Bronchial epithelial cell (primary cell): ENCODE measurements around the gene LRRC4. TPM values are rescaled to one million over a fixed set of nuclear protein-coding genes. Genes with fewer than 3 reads are reported as not detected.

Experiments
- DNase-seq: peaks from one replicate; pipeline ENCODE4 v3.0.0-alpha.2; 2010; ENCODE audit warnings: low read depth
- FAIRE-seq: peaks from 2 replicates; lab custom pipeline; 2011; peaks lifted over from hg19 to GRCh38; lab: Jason Lieb, UNC
- H3K27me3 ChIP-seq: 2 replicates; pipeline ENCODE4 v1.5.1; 2011; ENCODE audit warnings: low read length; ENCODE audit not compliant: control insufficient read depth, insufficient read depth
- H3K36me3 ChIP-seq: 2 replicates; pipeline ENCODE4 v1.5.1; 2011; ENCODE audit warnings: low read length; ENCODE audit not compliant: control insufficient read depth, insufficient read depth
- H3K4me3 ChIP-seq: 2 replicates; pipeline ENCODE4 v1.5.1; 2011; ENCODE audit warnings: mild to moderate bottlenecking, low read depth, low read length, control low read depth
- total RNA-seq: library from RNA; depleted of rRNA; stranded (reverse); fragments of >200 nt; gene quantifications from 2 replicates; pipeline ENCODE4 v1.2.1, GENCODE V29; 2014
- TF ChIP-seq, protein P1 (sequence below): IDR thresholded peaks from 2 replicates; pipeline ENCODE4 v1.5.1; 2011; ENCODE audit warnings: mild to moderate bottlenecking, moderate library complexity, low read length, control low read depth, inconsistent platforms; ENCODE audit not compliant: insufficient read depth, severe bottlenecking

Gene LRRC4
- total RNA-seq, 1 donor from 2014 or later, result under 0.01 TPM

DNA sequence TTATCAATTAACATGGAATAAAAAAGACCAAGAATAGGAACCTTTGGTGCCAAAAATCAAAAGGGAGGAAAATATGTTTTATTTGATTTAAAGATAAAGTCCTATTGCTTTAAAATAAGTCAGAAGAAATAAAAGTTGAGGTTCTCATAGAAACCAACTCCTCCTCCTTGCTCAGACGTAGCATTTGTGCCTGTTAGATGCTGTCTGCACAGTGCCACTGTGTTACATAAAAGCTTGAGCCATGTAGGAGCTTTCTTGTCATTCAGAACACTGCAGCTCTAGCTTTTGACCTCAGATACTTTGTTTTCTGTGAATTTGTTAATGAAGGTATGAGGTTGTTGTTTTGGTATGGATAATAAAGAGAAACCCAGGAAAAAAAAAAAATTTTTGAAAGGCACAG is 50.3 kb downstream of the LRRC4 start:
- no peak for FAIRE-seq
- peaks cover 7% of the 10 kb centered on the region for H3K36me3 ChIP-seq
- no peak for DNase-seq
- TF ChIP-seq, protein P1, sequence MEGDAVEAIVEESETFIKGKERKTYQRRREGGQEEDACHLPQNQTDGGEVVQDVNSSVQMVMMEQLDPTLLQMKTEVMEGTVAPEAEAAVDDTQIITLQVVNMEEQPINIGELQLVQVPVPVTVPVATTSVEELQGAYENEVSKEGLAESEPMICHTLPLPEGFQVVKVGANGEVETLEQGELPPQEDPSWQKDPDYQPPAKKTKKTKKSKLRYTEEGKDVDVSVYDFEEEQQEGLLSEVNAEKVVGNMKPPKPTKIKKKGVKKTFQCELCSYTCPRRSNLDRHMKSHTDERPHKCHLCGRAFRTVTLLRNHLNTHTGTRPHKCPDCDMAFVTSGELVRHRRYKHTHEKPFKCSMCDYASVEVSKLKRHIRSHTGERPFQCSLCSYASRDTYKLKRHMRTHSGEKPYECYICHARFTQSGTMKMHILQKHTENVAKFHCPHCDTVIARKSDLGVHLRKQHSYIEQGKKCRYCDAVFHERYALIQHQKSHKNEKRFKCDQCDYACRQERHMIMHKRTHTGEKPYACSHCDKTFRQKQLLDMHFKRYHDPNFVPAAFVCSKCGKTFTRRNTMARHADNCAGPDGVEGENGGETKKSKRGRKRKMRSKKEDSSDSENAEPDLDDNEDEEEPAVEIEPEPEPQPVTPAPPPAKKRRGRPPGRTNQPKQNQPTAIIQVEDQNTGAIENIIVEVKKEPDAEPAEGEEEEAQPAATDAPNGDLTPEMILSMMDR, result no peak
- no peaks in the 10 kb centered on the region for H3K27me3 ChIP-seq
- H3K4me3 ChIP-seq, result no peak overlapping the region

DNA sequence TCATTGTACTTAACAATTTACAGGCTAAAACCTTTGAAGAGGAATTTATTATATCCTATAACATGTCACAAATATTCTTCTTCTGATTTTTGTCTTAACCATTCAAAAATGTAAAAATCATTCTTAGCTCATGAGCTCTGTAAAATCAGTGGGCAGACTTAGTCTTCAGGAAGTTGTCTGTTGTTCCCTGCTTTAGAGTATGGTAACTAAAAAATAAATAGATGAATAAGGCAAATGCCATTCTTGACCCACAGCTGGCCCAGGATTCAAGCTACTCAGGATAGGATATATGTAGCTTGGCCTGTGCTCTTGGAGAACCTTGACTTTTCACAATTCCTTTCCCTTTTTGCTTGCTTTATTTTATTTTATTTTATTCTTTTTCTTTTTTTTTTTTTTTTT is 51.5 kb downstream of the LRRC4 start:
- TF ChIP-seq, protein P1, result no peak
- FAIRE-seq, result no peak

DNA sequence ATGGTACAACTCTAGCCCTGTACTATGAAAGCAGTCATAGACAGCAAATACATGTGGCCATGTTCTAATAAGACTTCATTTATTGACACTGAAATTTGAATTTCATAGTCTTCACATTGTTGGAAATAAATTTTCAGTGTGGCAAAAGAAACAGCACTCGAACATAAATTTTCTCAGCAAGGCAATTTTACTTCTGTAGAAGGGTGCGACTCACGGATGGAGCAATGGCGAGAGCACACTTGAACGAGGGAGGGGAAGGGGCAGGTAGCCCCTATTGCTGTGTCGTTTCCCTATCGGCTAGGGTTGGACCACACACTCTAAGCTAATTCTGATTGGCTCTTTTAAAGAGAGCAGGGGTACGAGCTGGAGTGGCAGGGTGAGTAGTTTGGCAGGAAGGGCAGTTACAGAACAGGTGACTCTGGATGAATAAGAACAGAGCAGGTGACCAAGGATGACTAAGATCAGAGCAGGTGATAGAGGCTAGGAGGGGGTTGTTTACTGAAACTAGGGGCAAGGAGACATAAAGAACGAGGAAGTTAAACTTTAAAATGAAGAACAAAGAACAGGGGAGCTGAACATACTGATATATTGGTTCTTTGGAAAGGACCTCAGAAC is 52.0 kb downstream of the LRRC4 start:
- TF ChIP-seq, protein P1, result no peak
- FAIRE-seq, result no peak
- Histone ChIP-seq H3K27me3 (no peaks in the 10 kb centered on the region), H3K4me3 (no peak overlapping the region), H3K36me3 (peaks cover 10% of the 10 kb centered on the region)
- DNase-seq, result no peak

More for the DNA sequence above, 51.5 kb downstream of the LRRC4 start:
- Histone ChIP-seq H3K4me3 (no peak overlapping the region), H3K36me3 (peaks cover 10% of the 10 kb centered on the region), H3K27me3 (no peaks in the 10 kb centered on the region)
- DNase-seq, result no peak

DNA sequence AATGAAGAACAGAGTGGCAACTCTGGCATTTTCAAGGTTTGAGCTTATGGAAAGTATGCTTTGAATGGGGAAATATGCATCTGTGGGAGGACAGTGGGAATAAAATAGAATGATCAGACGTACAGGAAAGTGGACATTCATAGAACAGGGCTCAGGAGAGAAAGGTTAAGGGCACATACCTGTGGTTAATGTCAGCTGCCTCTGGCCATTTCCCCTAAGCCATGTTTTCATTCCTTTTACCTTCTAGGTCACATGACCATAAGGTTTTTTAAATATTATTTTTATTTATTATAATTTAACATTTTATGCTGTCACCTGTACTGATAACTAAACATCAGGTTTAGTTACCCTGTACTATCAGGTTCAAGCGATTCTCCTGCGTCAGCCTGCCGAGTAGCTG is 52.8 kb downstream of the LRRC4 start:
- DNase-seq (no peak), FAIRE-seq (no peak)
- TF ChIP-seq, protein P1, result no peak
- H3K4me3 ChIP-seq, result no peak overlapping the region
- no peaks in the 10 kb centered on the region for H3K27me3 ChIP-seq
- peaks cover 10% of the 10 kb centered on the region for H3K36me3 ChIP-seq

Other genes starting within 250 kb of the LRRC4 start
- under 0.01 TPM in 2 replicates for gene LEP, start 209.8 kb upstream of the LRRC4 start, total RNA-seq